NCI-H82 treated with DMSO at 0.1 percent for 48 hours (cell line): ENCODE measurements around the gene RBP7.
"Not testable (repeated sequence)": the region's sequence is repeated elsewhere in the genome, so short reads cannot be mapped to it uniquely, and the experiment has no call there.

ENCODE experiments used
- DNase-seq: peaks from one replicate; lab custom pipeline; 2025; ENCODE audit not compliant: unreplicated experiment; lab: John Stamatoyannopoulos, UW

RBP7 gene

GRCh38 chr1:10028956-10029500 lies 32.0 kb downstream of the RBP7 start:
- not testable (repeated sequence) for DNase-seq

GRCh38 chr1:10031461-10031860 lies 34.4 kb downstream of the RBP7 start:
- no peak for DNase-seq

- DNase-seq, result peak; percentile 97
Measured at GRCh38 chr1:10032590-10033358, 35.7 kb downstream of the RBP7 start, which contains the start of gene UBE4B. Gene UBE4B, plus strand, starts transcription at chr1:10032958. Its CDS starts 713 bp downstream, at chr1:10033671.

GRCh38 chr1:10033359-10033845 lies 36.4 kb downstream of the RBP7 start:
- DNase-seq, result peak; percentile 69

GRCh38 chr1:10042746-10043145 lies 45.7 kb downstream of the RBP7 start:
- DNase-seq, result no peak

GRCh38 chr1:10045480-10046355 lies 48.7 kb downstream of the RBP7 start:
- no peak for DNase-seq

- DNase-seq, result no peak
Measured at GRCh38 chr1:10046356-10047085, 49.5 kb downstream of the RBP7 start.

GRCh38 chr1:10048601-10049000 lies 51.6 kb downstream of the RBP7 start:
- DNase-seq, result no peak

- DNase-seq, result no peak
Measured at GRCh38 chr1:10050611-10051010, 53.6 kb downstream of the RBP7 start.

- no peak for DNase-seq
Measured at GRCh38 chr1:10051656-10052055, 54.6 kb downstream of the RBP7 start.

- no peak for DNase-seq
Measured at GRCh38 chr1:10052347-10052746, 55.3 kb downstream of the RBP7 start.

- DNase-seq, result no peak
Measured at GRCh38 chr1:10054465-10054864, 57.4 kb downstream of the RBP7 start.

GRCh38 chr1:10056599-10056987 lies 59.6 kb downstream of the RBP7 start:
- no peak for DNase-seq

GRCh38 chr1:10057343-10057742 lies 60.3 kb downstream of the RBP7 start:
- DNase-seq, result no peak

- no peak for DNase-seq
Measured at GRCh38 chr1:10057796-10058195, 60.8 kb downstream of the RBP7 start.

GRCh38 chr1:10059342-10059718 lies 62.3 kb downstream of the RBP7 start:
- DNase-seq, result no peak

- DNase-seq, result no peak
Measured at GRCh38 chr1:10060311-10061100, 63.5 kb downstream of the RBP7 start.

GRCh38 chr1:10061276-10061675 lies 64.2 kb downstream of the RBP7 start:
- DNase-seq, result no peak

GRCh38 chr1:10063878-10064277 lies 66.8 kb downstream of the RBP7 start:
- DNase-seq, result no peak
